GM12873 (cell line): ENCODE data around the gene CTDP1.

ENCODE experiments used
- TF ChIP-seq, protein P1 (sequence below): IDR thresholded peaks from 2 replicates; pipeline ENCODE4 v1.5.1; 2012; ENCODE audit warnings: low read depth, mild to moderate bottlenecking, moderate library complexity, low read length, control low read depth; ENCODE audit not compliant: insufficient read depth; ENCODE audit errors: missing control alignments

The CTDP1 gene

DNA sequence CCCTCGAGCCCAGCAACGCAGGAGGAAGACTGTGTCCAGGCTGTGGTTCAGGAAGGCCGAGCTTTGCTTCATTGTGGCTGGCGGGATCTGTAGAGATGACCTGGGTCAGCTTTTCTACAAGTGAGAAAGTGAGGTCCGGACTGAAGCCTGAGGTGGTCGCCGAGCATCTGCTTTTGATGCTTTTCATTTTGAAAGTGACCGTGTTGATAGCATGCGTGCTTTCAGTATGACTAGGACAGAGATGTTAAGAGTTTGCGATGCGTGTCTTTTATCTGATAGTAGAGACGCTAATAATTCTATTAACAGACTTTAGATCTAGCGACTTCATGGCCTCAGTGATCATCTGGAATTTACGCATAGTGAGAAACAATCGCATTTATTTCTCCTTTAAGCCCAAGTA, 28.1 kb downstream of the CTDP1 start:
- TF ChIP-seq, protein P1, sequence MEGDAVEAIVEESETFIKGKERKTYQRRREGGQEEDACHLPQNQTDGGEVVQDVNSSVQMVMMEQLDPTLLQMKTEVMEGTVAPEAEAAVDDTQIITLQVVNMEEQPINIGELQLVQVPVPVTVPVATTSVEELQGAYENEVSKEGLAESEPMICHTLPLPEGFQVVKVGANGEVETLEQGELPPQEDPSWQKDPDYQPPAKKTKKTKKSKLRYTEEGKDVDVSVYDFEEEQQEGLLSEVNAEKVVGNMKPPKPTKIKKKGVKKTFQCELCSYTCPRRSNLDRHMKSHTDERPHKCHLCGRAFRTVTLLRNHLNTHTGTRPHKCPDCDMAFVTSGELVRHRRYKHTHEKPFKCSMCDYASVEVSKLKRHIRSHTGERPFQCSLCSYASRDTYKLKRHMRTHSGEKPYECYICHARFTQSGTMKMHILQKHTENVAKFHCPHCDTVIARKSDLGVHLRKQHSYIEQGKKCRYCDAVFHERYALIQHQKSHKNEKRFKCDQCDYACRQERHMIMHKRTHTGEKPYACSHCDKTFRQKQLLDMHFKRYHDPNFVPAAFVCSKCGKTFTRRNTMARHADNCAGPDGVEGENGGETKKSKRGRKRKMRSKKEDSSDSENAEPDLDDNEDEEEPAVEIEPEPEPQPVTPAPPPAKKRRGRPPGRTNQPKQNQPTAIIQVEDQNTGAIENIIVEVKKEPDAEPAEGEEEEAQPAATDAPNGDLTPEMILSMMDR, result no peak

DNA sequence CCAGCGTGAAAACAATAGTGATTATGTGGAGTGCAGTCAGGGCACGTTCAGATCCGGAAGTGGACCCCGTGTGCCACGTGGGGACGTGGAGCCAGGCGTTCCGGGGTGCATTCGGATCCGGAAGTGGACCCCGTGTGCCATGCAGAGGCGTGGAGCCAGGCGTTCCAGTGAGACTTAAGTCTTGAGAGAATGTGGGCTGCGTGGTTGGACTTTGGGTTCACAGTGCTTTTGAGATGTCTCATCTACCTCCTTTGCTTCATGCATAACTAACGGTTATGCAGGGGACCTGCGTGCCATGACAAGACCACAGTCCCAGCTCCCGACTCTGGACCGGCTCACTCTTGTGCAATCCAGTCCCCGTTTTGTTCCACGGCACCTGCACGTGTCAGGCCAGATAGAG, 28.8 kb downstream of the CTDP1 start:
- TF ChIP-seq, protein P1, result no peak

DNA sequence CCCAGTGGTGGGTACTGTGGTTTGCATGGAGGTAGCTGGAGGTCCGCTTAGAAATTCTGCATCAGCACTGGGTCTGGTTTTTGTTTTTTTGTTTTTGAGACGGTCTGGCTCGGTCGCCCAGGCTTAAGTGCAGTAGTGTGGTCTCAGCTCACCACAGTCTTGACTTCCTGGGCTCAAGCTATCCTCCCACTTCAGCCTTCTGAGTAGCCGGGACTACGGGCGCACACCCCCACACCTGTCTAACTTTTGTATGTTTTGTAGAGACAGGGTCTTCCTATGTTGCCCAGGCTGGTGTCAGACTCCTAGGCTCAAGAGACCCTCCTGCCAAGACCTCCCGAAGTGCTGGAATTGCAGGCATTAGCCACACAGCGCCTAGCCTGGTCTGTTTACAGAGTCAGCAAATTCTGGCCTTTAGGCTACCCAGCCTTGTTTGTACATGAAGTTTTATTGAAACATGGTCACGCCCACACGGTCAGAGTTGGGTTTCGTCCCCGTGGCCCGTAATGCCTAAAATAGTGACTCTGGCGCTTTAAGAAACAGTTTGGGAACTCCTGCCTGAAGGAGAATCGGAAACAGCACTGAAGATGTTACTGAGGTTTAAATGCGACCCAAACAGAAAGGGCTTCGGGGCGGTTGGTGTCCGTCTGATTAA, 32.7 kb downstream of the CTDP1 start:
- TF ChIP-seq, protein P1, result no peak

DNA sequence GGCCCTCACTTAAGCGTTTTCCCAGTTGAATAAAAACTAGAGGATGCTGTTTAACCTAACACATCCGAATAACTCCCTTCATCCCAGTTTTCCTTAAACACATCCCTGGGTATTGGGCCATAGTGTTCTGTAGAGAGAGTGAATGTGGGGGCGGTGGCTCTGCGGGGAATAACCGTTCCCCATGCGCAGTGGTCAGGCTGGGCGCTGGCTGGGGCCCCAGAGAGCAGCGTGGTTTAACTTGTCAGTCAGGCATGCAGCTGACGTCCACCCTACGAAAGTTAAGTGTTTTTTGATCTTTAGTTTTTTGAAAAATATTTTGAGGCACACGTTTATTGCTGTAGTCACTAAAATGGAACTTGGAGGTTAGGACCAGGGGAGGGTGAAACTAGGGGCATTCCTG, 33.7 kb downstream of the CTDP1 start:
- TF ChIP-seq, protein P1, result no peak

DNA sequence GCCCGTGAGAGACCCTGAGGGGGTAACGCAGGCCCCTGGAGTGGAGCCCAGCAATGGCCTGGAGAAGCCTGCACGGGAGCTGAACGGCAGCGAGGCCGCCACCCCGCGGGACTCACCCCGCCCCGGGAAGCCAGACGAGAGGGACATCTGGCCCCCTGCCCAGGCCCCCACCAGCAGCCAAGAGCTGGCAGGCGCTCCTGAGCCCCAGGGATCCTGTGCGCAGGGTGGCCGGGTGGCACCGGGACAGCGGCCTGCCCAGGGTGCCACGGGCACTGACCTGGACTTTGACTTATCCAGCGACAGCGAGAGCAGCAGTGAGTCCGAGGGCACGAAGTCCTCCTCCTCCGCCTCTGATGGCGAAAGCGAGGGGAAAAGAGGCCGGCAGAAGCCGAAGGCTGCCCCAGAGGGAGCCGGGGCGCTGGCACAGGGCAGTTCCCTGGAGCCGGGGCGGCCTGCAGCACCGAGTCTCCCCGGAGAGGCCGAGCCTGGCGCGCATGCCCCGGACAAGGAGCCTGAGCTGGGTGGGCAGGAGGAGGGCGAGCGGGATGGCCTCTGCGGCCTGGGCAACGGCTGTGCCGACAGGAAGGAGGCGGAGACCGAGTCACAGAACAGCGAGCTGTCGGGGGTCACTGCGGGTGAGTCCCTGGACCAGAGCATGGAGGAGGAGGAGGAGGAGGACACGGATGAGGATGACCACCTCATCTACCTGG, 35.1 kb downstream of the CTDP1 start:
- TF ChIP-seq, protein P1, result no peak

DNA sequence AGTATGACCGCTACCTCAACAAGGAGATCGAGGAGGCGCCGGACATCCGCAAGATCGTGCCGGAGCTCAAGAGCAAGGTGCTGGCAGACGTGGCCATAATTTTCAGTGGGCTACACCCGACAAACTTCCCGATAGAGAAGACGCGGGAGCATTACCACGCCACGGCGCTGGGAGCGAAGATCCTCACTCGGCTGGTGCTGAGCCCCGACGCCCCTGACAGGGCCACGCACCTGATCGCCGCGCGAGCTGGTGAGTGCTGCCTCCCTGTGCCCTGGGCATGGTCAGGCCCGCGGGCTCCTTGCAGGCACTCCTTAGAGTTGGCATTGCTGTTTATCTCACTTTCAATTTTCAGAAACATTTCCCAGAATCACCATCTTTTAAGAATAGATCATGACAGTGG, 35.7 kb downstream of the CTDP1 start:
- TF ChIP-seq, protein P1, result no peak

DNA sequence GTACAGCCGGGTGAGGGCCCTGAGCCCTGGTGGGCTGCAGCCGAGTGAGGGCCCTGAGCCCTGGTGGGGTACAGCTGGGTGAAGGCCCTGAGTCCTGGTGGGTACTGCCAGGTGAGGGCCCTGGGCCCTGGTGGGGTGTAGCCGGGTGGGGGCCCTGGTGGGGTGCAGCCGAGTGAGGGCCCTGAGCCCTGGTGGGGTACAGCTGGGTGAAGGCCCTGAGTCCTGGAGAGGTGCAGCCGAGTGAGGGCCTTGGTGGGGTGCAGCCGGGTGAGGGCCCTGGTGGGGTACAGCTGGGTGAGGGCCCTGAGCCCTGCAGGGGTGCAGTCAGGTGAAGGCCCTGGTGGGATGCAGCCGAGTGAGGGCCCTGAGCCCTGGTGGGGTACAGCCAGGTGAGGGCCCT, 37.5 kb downstream of the CTDP1 start:
- TF ChIP-seq, protein P1, result no peak
